ENCODE results near the gene SEMA3A.

SEMA3A gene

GRCh38 chr7:84188786-84189405, 5.7 kb downstream of the SEMA3A start:
- CTCF ChIA-PET: interaction anchor here (1.4 kb wide), 1 partner anchor 232 kb away, joined by 4 read pairs; no protein-coding TSS in a partner anchor
- POLR2A ChIA-PET: no interaction called here
- no peaks in the 10 kb centered on the region for H3K9me3 ChIP-seq (ENCODE audit: control extremely low read depth in 1 of 5, control insufficient read depth in 4 of 5, insufficient read depth in 2 of 5, low read depth in 1 of 5, low read length in 4 of 5)
- peaks cover 0 to 2% (median 0%) of the 10 kb centered on the region in 5 experiments for H3K27me3 ChIP-seq (replicated peaks in 2 of 5; ENCODE audit: control insufficient read depth in 4 of 5, insufficient read depth in 5 of 5, low read length in 4 of 5)
- no peak overlapping the region for H3K4me3 ChIP-seq (ENCODE audit: control insufficient read depth in 1 of 7, extremely low read depth in 1 of 7, insufficient read depth in 4 of 7, low read depth in 2 of 7, low read length in 6 of 7)
- no peaks in the 10 kb centered on the region for H3K4me1 ChIP-seq (ENCODE audit: control extremely low read depth in 1 of 4, control insufficient read depth in 4 of 4, insufficient read depth in 4 of 4, low read length in 3 of 4)
- no peak overlapping the region for H3K27ac ChIP-seq (ENCODE audit: insufficient read depth in 1 of 2, low read depth in 1 of 2, low read length in 2 of 2, poor library complexity in 1 of 2, severe bottlenecking in 2 of 2)
- DNase-seq: peak in 2 of 3 donors; percentile 15 to 21
- H3K36me3 ChIP-seq (ENCODE audit: control insufficient read depth in 4 of 4, insufficient read depth in 4 of 4, low read length in 3 of 4): no peaks in the 10 kb centered on the region

- WGBS (ENCODE audit: insufficient coverage): 67% methylated on average over 1 of the region's 2 CpGs
- Histone ChIP-seq H3K4me3 (ENCODE audit: control insufficient read depth in 1 of 7, extremely low read depth in 1 of 7, insufficient read depth in 4 of 7, low read depth in 2 of 7, low read length in 6 of 7) (no peak overlapping the region), H3K27ac (ENCODE audit: insufficient read depth in 1 of 2, low read depth in 1 of 2, low read length in 2 of 2, poor library complexity in 1 of 2, severe bottlenecking in 2 of 2) (no peak overlapping the region), H3K4me1 (ENCODE audit: control extremely low read depth in 1 of 4, control insufficient read depth in 4 of 4, insufficient read depth in 4 of 4, low read length in 3 of 4) (no peaks in the 10 kb centered on the region), H3K36me3 (ENCODE audit: control insufficient read depth in 4 of 4, insufficient read depth in 4 of 4, low read length in 3 of 4) (no peaks in the 10 kb centered on the region), H3K9me3 (ENCODE audit: control extremely low read depth in 1 of 5, control insufficient read depth in 4 of 5, insufficient read depth in 2 of 5, low read depth in 1 of 5, low read length in 4 of 5) (no peaks in the 10 kb centered on the region), H3K27me3 (replicated peaks in 2 of 5; ENCODE audit: control insufficient read depth in 4 of 5, insufficient read depth in 5 of 5, low read length in 4 of 5) (peaks cover 0 to 2% (median 0%) of the 10 kb centered on the region in 5 experiments)
- ChIA-PET CTCF (no interaction called here), POLR2A (no interaction called here)
- DNase-seq: no peak
Observed at GRCh38 chr7:84187813-84188510, 6.6 kb downstream of the SEMA3A start.

DNA sequence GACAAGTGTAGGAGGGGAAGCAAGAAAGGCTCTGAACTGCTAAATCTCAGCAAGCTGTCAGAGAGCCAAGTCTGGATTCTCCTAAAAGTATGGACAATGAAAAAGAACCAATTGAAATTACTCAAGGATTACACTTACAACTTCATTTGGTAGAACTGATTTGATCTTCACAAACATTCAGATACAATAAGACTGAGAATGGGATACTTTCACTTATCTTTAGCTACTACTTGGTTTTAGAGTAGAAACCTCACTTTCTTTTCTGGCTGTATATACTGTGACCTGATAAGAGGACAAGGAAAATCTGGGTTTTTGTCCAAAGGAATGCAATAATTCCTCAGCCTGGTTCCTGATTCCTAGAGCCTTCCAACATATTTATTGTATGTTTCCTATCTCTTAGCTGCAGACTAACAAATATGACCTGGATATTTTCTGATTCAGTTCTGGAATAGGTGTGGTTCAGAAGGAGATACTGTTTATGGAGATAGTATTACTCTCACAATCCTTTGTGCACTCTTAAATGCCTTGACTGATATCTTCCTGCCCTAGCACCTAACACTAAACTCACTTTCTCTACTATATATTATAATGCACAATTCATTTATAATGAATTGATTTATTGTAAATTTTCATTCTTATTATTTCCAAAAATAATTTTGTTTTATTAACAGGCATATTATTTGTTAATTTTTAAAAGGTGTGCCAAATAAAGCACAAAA, 7.3 kb downstream of the SEMA3A start:
- no peaks in the 10 kb centered on the region for H3K9me3 ChIP-seq (ENCODE audit: control extremely low read depth in 1 of 5, control insufficient read depth in 4 of 5, insufficient read depth in 2 of 5, low read depth in 1 of 5, low read length in 4 of 5)
- H3K27ac ChIP-seq (ENCODE audit: insufficient read depth in 1 of 2, low read depth in 1 of 2, low read length in 2 of 2, poor library complexity in 1 of 2, severe bottlenecking in 2 of 2): no peak overlapping the region
- ChIA-PET POLR2A (no interaction called here), CTCF (no interaction called here)
- H3K27me3 ChIP-seq (replicated peaks in 2 of 5; ENCODE audit: control insufficient read depth in 4 of 5, insufficient read depth in 5 of 5, low read length in 4 of 5): peaks cover 0 to 2% (median 0%) of the 10 kb centered on the region in 5 experiments
- H3K4me3 ChIP-seq (ENCODE audit: control insufficient read depth in 1 of 7, extremely low read depth in 1 of 7, insufficient read depth in 4 of 7, low read depth in 2 of 7, low read length in 6 of 7): no peak overlapping the region
- DNase-seq: no peak
- H3K4me1 ChIP-seq (ENCODE audit: control extremely low read depth in 1 of 4, control insufficient read depth in 4 of 4, insufficient read depth in 4 of 4, low read length in 3 of 4): no peaks in the 10 kb centered on the region
- no peaks in the 10 kb centered on the region for H3K36me3 ChIP-seq (ENCODE audit: control insufficient read depth in 4 of 4, insufficient read depth in 4 of 4, low read length in 3 of 4)

DNA sequence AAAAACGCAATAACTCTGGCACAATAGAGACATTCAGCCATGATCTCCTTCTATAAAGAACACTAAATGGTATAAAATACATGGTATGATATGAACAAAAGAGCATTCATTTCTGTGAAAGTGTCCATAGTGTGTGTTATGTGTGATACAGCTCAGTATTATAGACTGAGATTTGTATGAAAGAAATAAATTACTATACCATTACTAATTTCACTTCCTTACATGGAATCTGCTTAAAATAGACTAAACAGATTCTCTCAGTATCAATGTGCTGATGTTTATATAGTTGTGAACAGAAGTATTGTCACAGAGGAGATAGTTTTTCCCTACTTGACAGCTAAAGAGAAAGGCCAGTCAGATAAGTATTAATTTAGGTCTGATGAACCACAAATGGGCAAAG, 10.8 kb downstream of the SEMA3A start:
- no CpG with 5 or more reads among the region's 1 CpG for WGBS (ENCODE audit: insufficient coverage)
- CTCF ChIA-PET: no interaction called here
- no peaks in the 10 kb centered on the region for H3K27me3 ChIP-seq (replicated peaks in 2 of 5; ENCODE audit: control insufficient read depth in 4 of 5, insufficient read depth in 5 of 5, low read length in 4 of 5)

DNA sequence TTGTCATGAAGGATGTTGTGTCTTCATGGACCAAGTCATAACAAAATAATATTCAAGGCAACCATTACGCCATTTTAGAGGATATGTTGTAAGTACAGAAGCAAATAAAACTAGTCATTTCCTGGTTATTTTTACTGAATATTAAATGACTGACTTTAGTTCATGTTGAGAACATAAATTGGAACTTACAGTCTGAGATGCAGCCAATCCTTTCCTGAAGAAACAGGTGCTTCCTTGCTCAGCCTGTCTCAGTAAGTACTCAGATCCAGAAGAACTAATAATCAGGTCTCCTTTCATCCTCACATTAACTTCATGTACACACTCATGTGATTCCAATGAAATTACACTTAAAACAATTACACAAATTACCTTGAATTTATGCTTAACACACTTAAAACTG, 12.3 kb downstream of the SEMA3A start:
- peak in 1 of 3 donors; percentile 4 for DNase-seq
- POLR2A ChIA-PET: no interaction called here
- no CpG with 5 or more reads among the region's 1 CpG for WGBS (ENCODE audit: insufficient coverage)
- H3K9me3 ChIP-seq (ENCODE audit: control extremely low read depth in 1 of 5, control insufficient read depth in 4 of 5, insufficient read depth in 2 of 5, low read depth in 1 of 5, low read length in 4 of 5): no peaks in the 10 kb centered on the region
- H3K4me1 ChIP-seq (ENCODE audit: control extremely low read depth in 1 of 4, control insufficient read depth in 4 of 4, insufficient read depth in 4 of 4, low read length in 3 of 4): no peaks in the 10 kb centered on the region
- H3K36me3 ChIP-seq (ENCODE audit: control insufficient read depth in 4 of 4, insufficient read depth in 4 of 4, low read length in 3 of 4): no peaks in the 10 kb centered on the region
- CTCF ChIA-PET: interaction anchor here (1.5 kb wide), 1 partner anchor 20 kb away, joined by 3 read pairs; no protein-coding TSS in a partner anchor
- no peaks in the 10 kb centered on the region for H3K27me3 ChIP-seq (replicated peaks in 2 of 5; ENCODE audit: control insufficient read depth in 4 of 5, insufficient read depth in 5 of 5, low read length in 4 of 5)
- H3K27ac ChIP-seq (ENCODE audit: insufficient read depth in 1 of 2, low read depth in 1 of 2, low read length in 2 of 2, poor library complexity in 1 of 2, severe bottlenecking in 2 of 2): no peak overlapping the region
- H3K4me3 ChIP-seq (ENCODE audit: control insufficient read depth in 1 of 7, extremely low read depth in 1 of 7, insufficient read depth in 4 of 7, low read depth in 2 of 7, low read length in 6 of 7): no peak overlapping the region

More for the DNA sequence above, 10.8 kb downstream of the SEMA3A start:
- no peaks in the 10 kb centered on the region for H3K36me3 ChIP-seq (ENCODE audit: control insufficient read depth in 4 of 4, insufficient read depth in 4 of 4, low read length in 3 of 4)
- H3K4me3 ChIP-seq (ENCODE audit: control insufficient read depth in 1 of 7, extremely low read depth in 1 of 7, insufficient read depth in 4 of 7, low read depth in 2 of 7, low read length in 6 of 7): no peak overlapping the region
- no peak for DNase-seq
- no peaks in the 10 kb centered on the region for H3K4me1 ChIP-seq (ENCODE audit: control extremely low read depth in 1 of 4, control insufficient read depth in 4 of 4, insufficient read depth in 4 of 4, low read length in 3 of 4)
- H3K9me3 ChIP-seq (ENCODE audit: control extremely low read depth in 1 of 5, control insufficient read depth in 4 of 5, insufficient read depth in 2 of 5, low read depth in 1 of 5, low read length in 4 of 5): no peaks in the 10 kb centered on the region
- H3K27ac ChIP-seq (ENCODE audit: insufficient read depth in 1 of 2, low read depth in 1 of 2, low read length in 2 of 2, poor library complexity in 1 of 2, severe bottlenecking in 2 of 2): no peak overlapping the region
- POLR2A ChIA-PET: no interaction called here

DNA sequence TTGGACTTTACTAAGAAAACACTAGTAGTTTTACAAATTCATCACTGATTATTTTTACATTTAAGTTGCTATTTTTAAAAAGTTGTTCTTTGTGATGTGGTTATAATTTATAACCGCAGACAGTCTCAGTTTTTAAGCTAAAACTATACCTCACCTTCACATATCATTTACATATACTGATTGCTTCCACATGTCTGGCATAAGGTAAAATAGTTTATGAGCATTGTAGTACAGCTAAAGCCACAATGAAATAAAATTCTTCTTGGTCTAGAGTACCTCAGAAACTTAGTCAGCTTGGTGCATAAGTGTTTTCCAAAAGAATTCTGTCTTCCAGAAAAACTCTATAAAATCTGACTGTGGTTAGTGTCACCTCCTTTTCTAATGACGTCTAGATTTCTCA, 13.0 kb downstream of the SEMA3A start:
- no peaks in the 10 kb centered on the region for H3K4me1 ChIP-seq (ENCODE audit: control extremely low read depth in 1 of 4, control insufficient read depth in 4 of 4, insufficient read depth in 4 of 4, low read length in 3 of 4)
- H3K27me3 ChIP-seq (replicated peaks in 2 of 5; ENCODE audit: control insufficient read depth in 4 of 5, insufficient read depth in 5 of 5, low read length in 4 of 5): no peaks in the 10 kb centered on the region
- H3K36me3 ChIP-seq (ENCODE audit: control insufficient read depth in 4 of 4, insufficient read depth in 4 of 4, low read length in 3 of 4): no peaks in the 10 kb centered on the region
- H3K27ac ChIP-seq (ENCODE audit: insufficient read depth in 1 of 2, low read depth in 1 of 2, low read length in 2 of 2, poor library complexity in 1 of 2, severe bottlenecking in 2 of 2): no peak overlapping the region
- no peak overlapping the region for H3K4me3 ChIP-seq (ENCODE audit: control insufficient read depth in 1 of 7, extremely low read depth in 1 of 7, insufficient read depth in 4 of 7, low read depth in 2 of 7, low read length in 6 of 7)
- CTCF ChIA-PET: interaction anchor here (0.6 to 1.5 kb wide), 2 partner anchors 20 to 245 kb away, joined by 3 read pairs; no protein-coding TSS in a partner anchor
- DNase-seq: no peak
- POLR2A ChIA-PET: no interaction called here
- H3K9me3 ChIP-seq (ENCODE audit: control extremely low read depth in 1 of 5, control insufficient read depth in 4 of 5, insufficient read depth in 2 of 5, low read depth in 1 of 5, low read length in 4 of 5): no peaks in the 10 kb centered on the region
- 100% methylated on average over 1 of the region's 2 CpGs for WGBS (ENCODE audit: insufficient coverage)

- H3K36me3 ChIP-seq (ENCODE audit: control insufficient read depth in 4 of 4, insufficient read depth in 4 of 4, low read length in 3 of 4): no peaks in the 10 kb centered on the region
- no peak overlapping the region for H3K27ac ChIP-seq (ENCODE audit: insufficient read depth in 1 of 2, low read depth in 1 of 2, low read length in 2 of 2, poor library complexity in 1 of 2, severe bottlenecking in 2 of 2)
- CTCF ChIA-PET: no interaction called here
- POLR2A ChIA-PET: no interaction called here
- H3K27me3 ChIP-seq (replicated peaks in 2 of 5; ENCODE audit: control insufficient read depth in 4 of 5, insufficient read depth in 5 of 5, low read length in 4 of 5): no peaks in the 10 kb centered on the region
- H3K4me3 ChIP-seq (ENCODE audit: control insufficient read depth in 1 of 7, extremely low read depth in 1 of 7, insufficient read depth in 4 of 7, low read depth in 2 of 7, low read length in 6 of 7): no peak overlapping the region
- no peak for DNase-seq
- H3K9me3 ChIP-seq (ENCODE audit: control extremely low read depth in 1 of 5, control insufficient read depth in 4 of 5, insufficient read depth in 2 of 5, low read depth in 1 of 5, low read length in 4 of 5): peaks cover 0 to 5% (median 0%) of the 10 kb centered on the region in 5 experiments
- H3K4me1 ChIP-seq (ENCODE audit: control extremely low read depth in 1 of 4, control insufficient read depth in 4 of 4, insufficient read depth in 4 of 4, low read length in 3 of 4): no peaks in the 10 kb centered on the region
- 74% methylated on average over 3 of the region's 3 CpGs for WGBS (ENCODE audit: insufficient coverage)
Observed at GRCh38 chr7:84177758-84178412, 16.7 kb downstream of the SEMA3A start.

Data from common myeloid progenitor, CD34-positive (primary cell).